ENCODE data around the gene GUK1. TPM values are rescaled to one million over a fixed set of nuclear protein-coding genes. Genes with fewer than 3 reads are reported as not detected.

GUK1 gene
- total and polyA plus RNA-seq, 2 experiments from 2014 or later, result 324 to 554 TPM

DNA sequence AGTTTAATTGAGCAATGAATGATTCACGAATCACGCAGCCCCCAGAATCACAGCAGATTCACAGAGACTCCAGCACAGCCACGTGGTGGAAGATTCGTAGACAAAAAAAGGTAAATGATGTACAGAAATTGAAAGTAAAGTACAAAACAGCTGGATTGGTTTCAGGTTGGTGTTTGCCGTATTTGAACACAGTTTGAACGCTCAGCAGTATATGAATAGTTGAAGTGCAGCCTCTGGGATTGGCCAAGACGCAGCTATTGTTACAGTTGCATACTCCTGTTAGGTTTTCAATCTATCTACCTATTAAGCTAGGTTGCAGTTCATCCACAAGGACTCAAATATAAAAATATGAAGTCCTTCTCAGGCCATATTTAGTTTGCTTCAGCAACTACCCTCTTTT, 27.9 kb upstream of the GUK1 start:
- no peaks in the 10 kb centered on the region for H4K20me1 ChIP-seq (ENCODE audit: insufficient read depth)
- H3K4me3 ChIP-seq, result no peak overlapping the region
- H2AFZ ChIP-seq, result no peak overlapping the region
- no peaks in the 10 kb centered on the region for H3K36me3 ChIP-seq (ENCODE audit: low read depth)
- no peaks in the 10 kb centered on the region for H3K9me3 ChIP-seq (ENCODE audit: low read depth)
- H3K79me2 ChIP-seq (ENCODE audit: insufficient read depth), result peaks cover 25% of the 10 kb centered on the region
- no peak for DNase-seq
- in situ Hi-C loops (cut with MboI), result no loop called here
- H3K9ac ChIP-seq, result no peak overlapping the region
- 87 to 88% methylated on average over 7 of the region's 7 CpGs for WGBS, 2 experiments (ENCODE audit: low coverage in 1 of 2, low lambda C conversion rate in 2 of 2, missing lambda C conversion rate in 2 of 2)
- no peak overlapping the region for H3K4me2 ChIP-seq (ENCODE audit: unreplicated experiment)
- H3K4me1 ChIP-seq (ENCODE audit: insufficient read depth), result 0 out of 2 replicates have a peak, but pooled peaks cover 4% of the 10 kb centered on the region
- no peak overlapping the region for H3K27ac ChIP-seq
- TF ChIP-seq EZH2phosphoT487 (IDR thresholded peaks at IDR 0.05; ENCODE audit: insufficient read depth, low read depth) (no peak), EZH2 (IDR thresholded peaks at IDR 0.05; ENCODE audit: insufficient read depth, poor library complexity, severe bottlenecking) (no peak)
- H3K9me2 ChIP-seq (ENCODE audit: insufficient read depth), result no peaks in the 10 kb centered on the region
- H3K27me3 ChIP-seq (replicated peaks; ENCODE audit: insufficient read depth), result no peaks in the 10 kb centered on the region
- no peaks in the 10 kb centered on the region for H3F3A ChIP-seq (ENCODE audit: insufficient read depth)

DNA sequence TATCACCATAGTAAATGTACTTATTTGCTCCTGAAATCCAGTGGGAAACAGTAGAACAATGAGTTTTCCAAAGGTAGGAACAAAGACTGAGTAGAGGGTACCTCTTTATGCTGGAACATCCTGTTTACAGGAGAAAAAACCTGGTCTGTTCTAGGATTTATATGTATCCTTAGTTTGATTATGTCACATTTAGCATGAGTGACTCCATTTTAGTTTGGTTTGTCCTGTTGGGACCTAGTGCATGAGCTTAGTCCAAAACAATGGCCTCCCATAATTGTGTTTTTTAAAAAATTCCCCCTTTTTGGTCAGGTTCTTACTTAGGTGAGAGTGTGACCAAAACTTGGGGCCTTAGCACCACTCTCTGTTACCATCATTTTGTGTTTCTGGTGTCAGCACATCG, 27.5 kb upstream of the GUK1 start:
- no peak for DNase-seq
- H3K79me2 ChIP-seq (ENCODE audit: insufficient read depth), result peaks cover 20% of the 10 kb centered on the region
- H3K9ac ChIP-seq, result no peak overlapping the region
- H3K9me2 ChIP-seq (ENCODE audit: insufficient read depth), result no peaks in the 10 kb centered on the region
- H3F3A ChIP-seq (ENCODE audit: insufficient read depth), result no peaks in the 10 kb centered on the region
- WGBS, 2 experiments (ENCODE audit: low coverage in 1 of 2, low lambda C conversion rate in 2 of 2, missing lambda C conversion rate in 2 of 2), result 80 to 89% methylated on average over 1 of the region's 1 CpG
- TF ChIP-seq EZH2 (IDR thresholded peaks at IDR 0.05; ENCODE audit: insufficient read depth, poor library complexity, severe bottlenecking) (no peak), EZH2phosphoT487 (IDR thresholded peaks at IDR 0.05; ENCODE audit: insufficient read depth, low read depth) (no peak)
- H2AFZ ChIP-seq, result no peak overlapping the region
- H3K4me2 ChIP-seq (ENCODE audit: unreplicated experiment), result no peak overlapping the region
- H3K4me1 ChIP-seq (ENCODE audit: insufficient read depth), result 0 out of 2 replicates have a peak, but pooled peaks cover 4% of the 10 kb centered on the region
- H3K27ac ChIP-seq, result no peak overlapping the region
- no peaks in the 10 kb centered on the region for H3K36me3 ChIP-seq (ENCODE audit: low read depth)
- H3K9me3 ChIP-seq (ENCODE audit: low read depth), result no peaks in the 10 kb centered on the region
- no peak overlapping the region for H3K4me3 ChIP-seq
- no peaks in the 10 kb centered on the region for H3K27me3 ChIP-seq (replicated peaks; ENCODE audit: insufficient read depth)
- in situ Hi-C loops (cut with MboI), result no loop called here
- H4K20me1 ChIP-seq (ENCODE audit: insufficient read depth), result no peaks in the 10 kb centered on the region

DNA sequence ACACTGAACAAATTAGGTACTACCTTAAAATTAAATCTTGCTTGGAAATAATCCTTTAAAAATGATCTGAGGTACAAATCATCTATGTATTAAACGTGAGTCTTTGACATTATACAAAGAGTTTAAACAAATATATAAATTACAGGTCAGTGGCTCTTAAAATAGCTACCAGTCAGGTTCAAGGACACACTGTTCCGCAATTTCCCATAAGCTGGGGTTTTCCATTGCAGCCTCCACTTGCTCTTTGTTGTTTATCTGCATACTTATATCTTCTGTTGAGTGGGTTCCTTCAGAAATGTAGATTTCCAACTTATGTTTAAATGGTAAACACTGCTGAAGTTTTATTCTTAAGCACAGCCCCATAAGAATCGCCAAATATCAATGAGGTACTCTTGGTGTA, 25.3 kb upstream of the GUK1 start:
- Histone ChIP-seq H3K79me2 (ENCODE audit: insufficient read depth) (0 out of 2 replicates have a peak, but pooled peaks cover 5% of the 10 kb centered on the region), H3K9me2 (ENCODE audit: insufficient read depth) (no peaks in the 10 kb centered on the region), H3K4me2 (ENCODE audit: unreplicated experiment) (no peak overlapping the region), H2AFZ (no peak overlapping the region), H3F3A (ENCODE audit: insufficient read depth) (0 out of 2 replicates have a peak, but pooled peaks cover under 1% of the 10 kb centered on the region), H3K36me3 (ENCODE audit: low read depth) (no peaks in the 10 kb centered on the region), H4K20me1 (ENCODE audit: insufficient read depth) (no peaks in the 10 kb centered on the region), H3K9me3 (ENCODE audit: low read depth) (no peaks in the 10 kb centered on the region), H3K9ac (no peak overlapping the region), H3K4me1 (ENCODE audit: insufficient read depth) (no peaks in the 10 kb centered on the region; the same call in 1 of the 2 replicates), H3K27me3 (replicated peaks; ENCODE audit: insufficient read depth) (no peaks in the 10 kb centered on the region), H3K27ac (no peak overlapping the region), H3K4me3 (no peak overlapping the region)
- in situ Hi-C loops (cut with MboI), result no loop called here
- WGBS, 2 experiments (ENCODE audit: low coverage in 1 of 2, low lambda C conversion rate in 2 of 2, missing lambda C conversion rate in 2 of 2), result 73 to 75% methylated on average over 3 of the region's 3 CpGs
- TF ChIP-seq EZH2phosphoT487 (IDR thresholded peaks at IDR 0.05; ENCODE audit: insufficient read depth, low read depth) (no peak), EZH2 (IDR thresholded peaks at IDR 0.05; ENCODE audit: insufficient read depth, poor library complexity, severe bottlenecking) (no peak)
- no peak for DNase-seq

DNA sequence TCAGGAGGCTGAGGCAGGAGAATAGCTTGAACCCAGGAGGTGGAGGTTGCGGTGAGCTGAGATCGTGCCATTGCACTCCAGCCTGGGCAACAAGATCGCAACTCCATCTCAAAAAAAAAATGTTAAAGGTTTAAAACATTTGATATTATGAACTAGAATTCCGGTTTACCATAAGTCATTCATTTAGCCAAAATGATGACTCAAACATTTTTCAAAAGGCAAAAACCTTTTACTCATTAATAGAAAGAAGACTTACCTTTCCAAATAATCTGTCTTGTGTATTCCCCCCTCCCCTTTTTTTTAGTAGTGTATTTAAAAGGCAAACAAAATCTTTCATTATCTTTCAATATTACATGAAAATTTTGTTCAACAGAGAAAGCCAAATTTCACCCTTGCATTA, 22.7 kb upstream of the GUK1 start:
- 91 to 96% methylated on average over 4 of the region's 4 CpGs for WGBS, 2 experiments (ENCODE audit: low coverage in 1 of 2, low lambda C conversion rate in 2 of 2, missing lambda C conversion rate in 2 of 2)

More for the DNA sequence above, 22.7 kb upstream of the GUK1 start:
- Histone ChIP-seq H3K9me3 (ENCODE audit: low read depth) (no peaks in the 10 kb centered on the region), H2AFZ (no peak overlapping the region), H3F3A (ENCODE audit: insufficient read depth) (0 out of 2 replicates have a peak, but pooled peaks cover 6% of the 10 kb centered on the region), H3K9ac (no peak overlapping the region), H3K4me3 (no peak overlapping the region), H3K4me1 (ENCODE audit: insufficient read depth) (no peaks in the 10 kb centered on the region; the same call in 1 of the 2 replicates), H3K27ac (no peak overlapping the region), H4K20me1 (ENCODE audit: insufficient read depth) (no peaks in the 10 kb centered on the region), H3K79me2 (ENCODE audit: insufficient read depth) (no peaks in the 10 kb centered on the region), H3K27me3 (replicated peaks; ENCODE audit: insufficient read depth) (no peaks in the 10 kb centered on the region), H3K9me2 (ENCODE audit: insufficient read depth) (no peaks in the 10 kb centered on the region), H3K4me2 (ENCODE audit: unreplicated experiment) (no peak overlapping the region), H3K36me3 (ENCODE audit: low read depth) (no peaks in the 10 kb centered on the region)
- no peak for DNase-seq
- no peak for TF ChIP-seq EZH2phosphoT487 (IDR thresholded peaks at IDR 0.05; ENCODE audit: insufficient read depth, low read depth)
- no peak for TF ChIP-seq EZH2 (IDR thresholded peaks at IDR 0.05; ENCODE audit: insufficient read depth, poor library complexity, severe bottlenecking)
- in situ Hi-C loops (cut with MboI), result no loop called here

All from GM23248 (cell line).